RWPE1 (cell line): Measurements from ENCODE around the gene ZNF710.
A peak's percentile ranks its signal among the peaks of the same experiment; 100 is the strongest.

ENCODE experiments used
- CTCF ChIA-PET: fragments of 350-600 bp; sonication (Branson Sonifier 250); formaldehyde crosslinking; extraction: SDS; loops from one replicate; lab custom pipeline; 2021; lab: Yijun Ruan, JAX
- POLR2A ChIA-PET: fragments of 400-600 bp; formaldehyde crosslinking; extraction: SDS; loops from one replicate; lab custom pipeline; 2020; ENCODE audit warnings: antibody characterized with exemption; ENCODE audit not compliant: low non-redundant PET; lab: Yijun Ruan, JAX
- DNase-seq: peaks from one replicate; pipeline ENCODE4 v3.0.0; 2012; ENCODE audit warnings: low spot score
- H3K27ac ChIP-seq: fragments of 450-650 bp; 2 replicates; pipeline ENCODE4 v1.5.1; 2017
- CTCF ChIP-seq: fragments of 450-650 bp; conservative IDR thresholded peaks from 2 replicates; pipeline ENCODE4 v1.5.1; 2017; ENCODE audit warnings: low read depth, mild to moderate bottlenecking

Gene ZNF710

GRCh38 chr15:90020021-90020735 lies 19.1 kb downstream of the ZNF710 start:
- peak overlapping the region; percentile 19 for H3K27ac ChIP-seq
- ChIA-PET POLR2A (no interaction called here), CTCF (no interaction called here)
- no peak for TF ChIP-seq CTCF
- no peak for DNase-seq

GRCh38 chr15:90020936-90021507 lies 19.9 kb downstream of the ZNF710 start:
- POLR2A ChIA-PET = no interaction called here
- no peak for DNase-seq
- CTCF ChIA-PET = interaction anchor here (0.7 to 0.8 kb wide), 2 partner anchors 13 to 123 kb away, joined by 3 to 5 read pairs; no protein-coding TSS in a partner anchor
- TF ChIP-seq CTCF = no peak
- H3K27ac ChIP-seq = 0 out of 2 replicates have a peak overlapping the region, but pooled peaks have one; percentile 2

GRCh38 chr15:90022345-90022744 lies 21.2 kb downstream of the ZNF710 start:
- POLR2A ChIA-PET = no interaction called here
- H3K27ac ChIP-seq = no peak overlapping the region
- no peak for TF ChIP-seq CTCF
- no peak for DNase-seq
- CTCF ChIA-PET = no interaction called here

- TF ChIP-seq CTCF = no peak
- POLR2A ChIA-PET = interaction anchor here (0.6 kb wide), 1 partner anchor 124 kb away, joined by 11 read pairs; no protein-coding TSS in a partner anchor
- DNase-seq = no peak
- CTCF ChIA-PET = no interaction called here
- no peak overlapping the region for H3K27ac ChIP-seq
Measured at GRCh38 chr15:90022905-90023700, 22.0 kb downstream of the ZNF710 start.

- DNase-seq = no peak
- ChIA-PET POLR2A (no interaction called here), CTCF (no interaction called here)
- no peak for TF ChIP-seq CTCF
- no peak overlapping the region for H3K27ac ChIP-seq
Measured at GRCh38 chr15:90024406-90024805, 23.3 kb downstream of the ZNF710 start.

- no peak for TF ChIP-seq CTCF
- no peak overlapping the region for H3K27ac ChIP-seq
- POLR2A ChIA-PET = no interaction called here
- CTCF ChIA-PET = interaction anchor here (0.7 to 0.8 kb wide), 2 partner anchors 46 to 127 kb away, joined by 3 read pairs; no protein-coding TSS in a partner anchor
- DNase-seq = no peak
Measured at GRCh38 chr15:90025489-90026033, 24.4 kb downstream of the ZNF710 start.
